NCI-H1092 treated with DMSO at 0.1 percent for 48 hours (cell line): ENCODE data around the gene NUP188.
"Not testable (repeated sequence)": the region's sequence is repeated elsewhere in the genome, so short reads cannot be mapped to it uniquely, and the experiment has no call there.

Experiments
- DNase-seq: peaks from one replicate; lab custom pipeline; 2025; lab: John Stamatoyannopoulos, UW

Gene NUP188

DNA sequence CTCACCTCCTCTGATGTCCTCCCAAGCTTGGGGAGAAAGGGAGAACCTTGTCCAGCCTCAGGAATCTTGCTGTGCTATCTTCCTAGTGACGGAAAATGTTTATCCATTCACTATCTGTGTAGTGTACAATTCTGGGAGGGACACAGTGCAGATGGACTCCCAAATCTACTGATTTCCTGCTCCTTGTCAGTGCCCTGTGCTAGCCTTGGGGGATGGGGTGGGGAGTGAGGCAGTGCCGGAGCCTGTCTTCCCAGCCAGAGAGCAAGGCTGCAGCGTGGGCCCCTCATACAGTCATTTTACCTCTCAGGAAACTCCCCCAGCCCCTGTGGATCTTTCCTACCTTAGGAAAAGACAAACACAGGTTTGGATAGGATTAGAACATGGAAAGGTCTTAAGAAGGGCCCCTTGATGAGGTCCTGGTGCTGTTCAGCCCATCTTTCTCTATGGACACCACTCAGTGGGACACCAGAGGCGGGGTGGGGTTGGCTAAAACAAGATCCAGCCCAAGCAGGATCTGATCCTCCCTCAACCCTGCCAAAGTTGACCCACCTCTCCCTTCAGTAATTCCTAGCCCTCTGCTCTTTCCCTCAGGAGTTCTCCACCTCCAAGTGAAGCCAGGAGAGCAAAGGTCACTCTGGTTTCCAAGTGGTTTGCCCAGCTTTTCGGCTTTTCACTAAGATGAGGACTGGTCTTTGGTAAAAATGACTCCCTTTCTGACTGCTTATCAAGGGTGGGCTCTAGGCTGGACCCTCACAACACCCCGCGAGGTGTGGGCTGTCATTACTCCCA, 3.5 kb upstream of the NUP188 start:
- DNase-seq, result no peak

DNA sequence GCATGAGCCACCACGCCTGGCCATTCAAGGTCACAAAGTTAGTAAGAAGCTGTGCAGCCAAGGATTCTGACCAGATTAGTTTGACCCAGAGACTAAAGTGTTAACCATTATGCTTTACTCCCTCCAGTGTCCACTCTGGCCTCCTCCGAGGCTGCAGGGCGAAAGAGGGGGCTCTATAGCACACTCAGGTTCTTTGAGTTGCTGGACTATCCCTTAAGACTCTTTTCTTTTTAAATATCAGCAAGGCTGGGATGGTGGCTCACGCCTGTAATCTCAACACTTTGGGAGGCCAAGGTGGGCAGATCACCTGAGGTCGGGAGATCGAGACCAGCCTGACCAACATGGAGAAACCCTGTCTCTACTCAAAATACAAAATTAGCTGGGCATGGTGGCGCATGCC, 2.5 kb upstream of the NUP188 start:
- not testable (repeated sequence) for DNase-seq

DNA sequence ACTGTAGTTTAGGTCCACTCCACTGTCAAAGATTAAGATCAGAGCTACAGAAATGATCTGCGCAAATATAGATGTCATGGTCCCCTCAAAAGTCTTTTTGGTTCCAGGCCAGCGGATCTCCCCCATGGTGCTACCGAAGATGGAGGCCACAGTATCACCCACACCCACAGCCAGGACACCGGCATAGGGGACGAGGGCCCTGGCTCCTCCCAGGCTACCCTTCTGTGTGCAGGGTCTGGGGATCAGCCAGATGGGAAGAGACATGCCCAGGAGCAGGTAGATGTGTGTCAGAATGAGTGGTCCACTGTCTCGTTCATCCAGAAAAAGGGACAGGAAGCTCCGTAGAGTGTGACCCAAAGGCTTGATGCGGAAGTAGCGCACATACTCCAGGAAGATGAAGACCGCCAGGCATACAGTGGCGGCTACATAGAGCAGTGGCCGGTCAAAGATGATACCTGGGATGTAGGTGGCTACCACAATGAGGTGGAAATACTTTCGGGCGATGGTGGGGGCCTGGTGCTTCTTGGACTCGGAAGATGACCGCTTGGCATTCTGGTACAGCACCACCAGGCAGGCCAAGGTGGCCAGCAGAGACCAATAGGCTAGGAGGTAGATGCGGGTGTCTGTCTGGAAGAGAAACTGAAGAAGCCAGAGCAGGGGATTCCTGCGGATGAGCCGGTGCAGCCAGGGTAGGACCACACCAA, 1.5 kb upstream of the NUP188 start:
- DNase-seq, result no peak

DNA sequence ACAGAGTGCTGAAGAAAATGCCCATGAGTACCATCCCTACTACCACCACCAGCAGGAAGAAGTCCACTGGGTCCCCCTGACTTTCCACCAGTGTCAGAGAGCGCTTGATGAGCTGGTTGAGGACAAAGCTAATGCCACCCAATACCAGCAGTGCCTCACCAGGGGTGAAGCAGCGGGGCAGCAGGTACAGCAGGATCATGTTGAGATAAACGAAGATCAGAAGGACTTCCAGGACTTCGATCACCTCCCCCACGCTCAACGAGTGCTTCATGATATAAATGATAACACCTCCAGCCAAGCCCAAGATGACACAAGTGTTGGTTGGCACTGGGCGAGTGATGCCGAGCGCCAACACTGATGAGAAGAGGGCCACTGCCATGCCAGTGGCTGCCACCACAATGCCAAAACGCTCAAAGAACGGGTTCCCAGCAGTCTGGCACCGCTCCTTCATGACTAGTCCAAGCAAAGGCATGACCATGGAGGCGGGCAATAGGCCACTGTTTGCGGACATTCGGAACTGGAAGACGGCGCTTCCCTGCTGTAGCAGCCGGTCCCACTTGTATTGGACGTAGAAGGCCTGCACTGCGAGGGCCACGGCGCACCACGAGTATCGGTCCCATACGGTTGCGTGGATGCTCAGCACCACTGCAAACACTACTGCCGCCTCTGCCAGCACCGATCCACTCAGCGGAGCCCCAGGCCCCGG, 775 bp upstream of the NUP188 start:
- no peak for DNase-seq

DNA sequence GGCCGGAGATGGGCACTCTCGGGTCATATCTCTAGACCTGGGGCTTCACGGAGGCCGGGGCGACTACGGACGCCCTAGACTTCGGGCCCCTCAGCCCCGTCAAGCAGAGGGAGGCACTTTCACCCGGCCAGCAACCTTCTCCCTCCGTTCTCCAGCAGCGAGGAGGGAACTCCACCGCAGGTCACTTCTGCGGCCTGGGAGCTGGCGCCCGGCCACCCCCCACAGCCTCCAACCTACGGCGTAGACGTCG, 297 bp upstream of the NUP188 start:
- no peak for DNase-seq

DNA sequence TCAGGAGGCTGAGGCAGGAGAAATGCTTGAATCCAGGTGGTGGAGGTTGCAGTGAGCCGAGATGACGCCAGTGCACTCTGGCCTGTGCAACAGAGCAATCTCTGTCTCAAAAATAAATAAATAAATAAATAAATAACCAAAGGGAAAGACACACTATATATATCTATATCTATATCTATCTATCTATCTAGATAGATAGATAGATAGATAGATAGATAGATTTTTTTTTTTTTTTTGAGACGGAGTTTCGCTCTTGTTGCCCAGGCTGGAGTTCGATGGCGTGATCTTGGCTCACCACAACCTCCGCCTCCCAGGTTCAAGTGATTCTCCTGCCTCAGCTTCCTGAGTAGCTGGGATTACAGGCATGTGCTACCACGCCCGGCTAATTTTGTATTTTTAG, 13.9 kb downstream of the NUP188 start:
- DNase-seq, result not testable (repeated sequence)

DNA sequence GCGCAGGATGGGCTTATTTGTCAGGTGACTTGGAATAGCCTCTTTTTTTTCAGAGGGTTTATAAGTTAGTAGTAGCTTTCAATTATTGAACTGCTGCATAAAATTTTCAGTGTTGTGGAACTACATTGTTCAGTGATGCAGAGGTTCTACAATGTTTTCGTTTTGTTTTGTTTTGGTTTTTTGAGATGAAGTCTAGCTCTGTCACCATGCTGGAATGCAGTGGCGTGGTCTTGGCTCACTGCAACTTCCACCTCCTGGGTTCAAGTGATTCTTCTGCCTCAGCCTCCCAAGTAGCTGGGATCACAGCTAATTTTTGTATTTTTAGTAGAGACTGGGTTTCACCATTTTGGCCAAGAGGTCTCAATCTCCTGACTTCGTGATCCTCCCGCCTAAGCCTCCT, 22.0 kb downstream of the NUP188 start:
- no peak for DNase-seq

DNA sequence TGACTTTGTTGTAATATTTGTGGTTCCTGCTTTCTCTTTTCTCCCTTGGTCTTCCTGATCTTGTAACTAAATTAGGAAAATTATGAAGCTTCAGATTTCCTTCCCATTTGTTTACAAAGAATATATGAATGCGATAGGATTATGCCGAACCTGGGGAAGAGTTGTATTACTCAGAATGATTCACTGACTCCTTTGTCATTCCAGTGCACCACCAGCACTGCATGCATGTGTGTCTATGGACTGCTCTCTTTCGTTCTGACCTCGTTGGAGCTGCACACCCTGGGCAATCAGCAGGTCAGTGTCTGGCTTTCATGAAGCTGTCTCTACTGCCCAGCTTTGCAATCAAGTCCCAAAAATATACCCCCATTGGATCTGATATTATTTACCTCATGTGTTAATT, 25.5 kb downstream of the NUP188 start:
- DNase-seq, result no peak

DNA sequence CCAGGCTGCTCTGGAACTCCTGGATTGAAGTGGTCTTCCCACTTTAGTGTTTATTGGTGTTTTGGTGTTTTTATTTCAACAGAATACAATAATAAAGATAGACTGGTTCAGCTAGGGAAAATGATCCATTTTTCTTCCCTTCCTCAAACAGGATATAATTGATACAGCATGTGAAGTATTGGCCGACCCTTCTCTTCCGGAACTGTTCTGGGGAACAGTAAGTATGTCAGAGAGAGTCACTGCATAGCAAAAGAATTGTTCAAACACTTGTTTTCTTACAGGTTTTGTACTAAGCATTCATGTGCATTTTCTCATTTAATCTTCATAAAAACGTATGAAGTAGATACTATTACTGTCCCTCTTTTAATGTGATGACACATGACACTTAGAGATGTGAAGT, 31.6 kb downstream of the NUP188 start:
- no peak for DNase-seq

DNA sequence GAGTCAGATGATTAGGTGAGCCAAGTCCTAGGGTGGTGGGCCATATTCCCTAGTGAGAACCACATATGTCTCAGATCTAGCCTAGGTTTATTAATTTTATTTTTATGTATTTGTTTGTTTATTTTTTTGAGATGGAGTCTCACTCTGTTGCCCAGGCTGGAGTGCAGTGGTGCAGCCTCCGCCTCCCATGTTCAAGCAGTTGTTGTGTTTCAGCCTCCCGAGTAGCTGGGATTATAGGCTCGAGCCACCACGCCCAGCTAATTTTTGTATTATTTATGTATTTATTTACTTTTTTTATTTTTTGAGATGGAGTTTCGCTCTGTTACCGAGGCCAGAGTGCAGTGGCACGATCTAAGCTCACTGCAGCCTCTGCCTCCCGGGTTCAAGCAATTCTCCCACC, 36.0 kb downstream of the NUP188 start:
- DNase-seq, result no peak

DNA sequence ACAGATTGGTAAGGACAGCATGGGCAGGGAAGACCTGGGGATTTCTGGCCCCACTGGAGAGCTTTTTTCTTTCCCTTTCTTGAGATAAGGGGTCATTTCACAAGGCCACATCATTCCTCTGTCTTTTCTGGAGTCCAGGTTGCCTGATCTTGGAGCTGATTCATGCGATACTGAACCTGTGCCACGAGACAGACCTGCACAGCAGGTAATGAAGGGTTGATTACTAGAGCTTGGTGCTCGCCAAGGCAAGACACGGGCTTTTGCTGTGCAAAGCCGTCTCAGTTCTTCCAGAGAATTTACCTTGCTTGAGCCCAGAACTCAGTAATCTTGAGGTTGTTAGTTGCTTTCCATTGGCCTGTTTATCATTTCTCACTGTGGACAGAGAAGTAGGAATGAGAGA, 39.2 kb downstream of the NUP188 start:
- DNase-seq, result no peak

DNA sequence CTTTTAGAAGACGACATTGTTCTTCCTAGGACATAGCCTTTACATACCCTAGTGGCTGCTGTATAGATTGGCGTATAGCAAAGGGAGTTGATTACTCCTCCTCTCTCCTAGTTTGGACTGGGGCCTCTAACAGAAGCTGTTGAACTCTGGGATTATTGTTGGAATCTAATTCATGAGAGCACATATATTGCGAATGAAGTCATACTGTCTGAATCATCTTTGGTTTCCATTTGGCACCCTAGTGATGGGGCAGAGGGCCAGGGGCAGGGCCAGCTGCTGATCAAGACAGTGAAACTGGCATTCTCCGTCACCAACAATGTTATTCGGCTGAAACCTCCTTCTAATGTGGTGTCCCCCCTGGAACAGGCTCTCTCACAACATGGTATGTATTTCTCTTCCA, 40.3 kb downstream of the NUP188 start:
- DNase-seq, result no peak

DNA sequence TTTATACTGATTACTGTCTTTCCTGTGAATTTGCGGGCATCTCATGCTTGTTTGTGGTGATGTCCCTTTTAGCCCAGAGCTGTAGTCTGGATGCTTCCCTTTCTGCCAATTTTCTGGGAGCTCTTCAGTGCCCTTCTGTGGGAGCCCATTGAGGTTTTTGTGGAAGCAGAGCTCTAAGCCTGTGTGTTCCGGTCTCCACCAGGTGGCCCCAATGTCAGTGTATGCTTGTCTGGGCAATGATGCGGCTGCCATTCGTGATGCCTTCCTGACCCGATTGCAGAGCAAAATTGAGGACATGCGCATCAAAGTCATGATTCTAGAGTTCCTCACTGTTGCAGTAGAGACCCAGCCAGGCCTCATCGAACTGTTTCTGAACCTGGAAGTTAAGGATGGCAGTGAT, 45.5 kb downstream of the NUP188 start:
- no peak for DNase-seq

DNA sequence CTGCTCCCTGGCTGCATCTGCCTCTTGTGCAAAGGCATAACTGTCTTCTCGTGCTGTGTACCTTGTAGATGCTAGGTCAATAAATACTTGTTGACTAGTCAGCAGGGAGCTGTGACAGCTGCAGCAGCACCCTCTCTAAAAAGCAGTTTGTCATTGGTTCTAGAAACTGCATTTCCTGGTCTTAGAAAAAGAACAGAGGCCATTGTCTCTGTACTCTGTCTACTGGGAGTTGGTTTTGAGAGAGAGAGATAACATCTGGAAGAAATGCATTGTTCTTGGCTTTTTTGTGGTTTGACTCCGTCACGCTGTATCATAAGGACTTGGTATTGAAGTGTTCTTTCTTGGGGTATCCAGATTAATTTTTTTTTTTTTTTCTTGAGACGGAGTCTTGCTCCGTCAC, 48.3 kb downstream of the NUP188 start:
- DNase-seq, result no peak

DNA sequence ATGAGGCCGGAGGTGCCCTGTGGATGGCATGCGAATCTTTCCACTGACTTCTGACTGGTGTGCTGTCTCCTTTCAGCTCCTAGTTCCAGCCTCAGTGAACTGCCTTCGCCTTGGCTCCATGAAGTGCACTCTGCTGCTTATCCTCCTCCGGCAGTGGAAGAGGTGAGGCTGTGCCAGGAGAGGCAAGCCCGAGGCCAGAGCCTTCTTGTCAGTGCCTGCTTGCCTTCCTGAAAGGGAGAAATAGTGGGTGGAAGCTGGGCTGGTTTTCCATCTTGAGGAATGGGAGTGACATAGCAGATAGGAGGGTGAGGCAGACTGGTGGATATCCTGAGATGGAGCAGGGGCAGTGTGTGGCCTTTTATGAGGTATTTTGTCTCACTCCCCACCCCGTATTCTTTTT, 51.0 kb downstream of the NUP188 start:
- DNase-seq, result no peak

DNA sequence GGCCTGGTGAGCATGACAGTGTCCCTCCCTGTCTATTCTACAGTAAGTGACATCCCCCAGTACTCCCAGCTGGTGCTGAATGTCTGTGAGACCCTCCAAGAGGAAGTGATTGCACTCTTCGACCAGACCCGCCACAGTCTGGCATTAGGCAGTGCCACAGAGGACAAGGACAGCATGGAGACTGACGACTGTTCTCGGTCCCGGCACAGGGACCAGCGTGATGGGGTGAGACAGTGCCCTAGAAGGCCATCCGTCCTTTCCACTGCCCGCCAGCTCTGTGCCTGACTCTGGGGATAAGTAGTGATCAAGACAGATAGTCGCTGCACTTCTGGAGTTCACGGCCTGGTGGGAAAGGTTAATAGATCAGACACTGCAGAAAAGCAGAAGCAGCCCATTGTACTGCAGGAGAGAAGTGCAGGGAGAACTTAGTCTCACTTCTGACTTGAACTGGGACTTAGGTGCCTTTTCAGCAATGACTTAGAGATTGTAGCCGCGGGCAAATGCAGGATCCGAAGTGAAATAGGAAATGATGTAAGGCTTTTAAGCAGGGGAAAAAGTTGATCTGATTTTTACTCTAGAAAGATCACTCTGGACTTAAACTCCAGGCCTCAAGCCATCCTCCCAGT, 52.2 kb downstream of the NUP188 start:
- no peak for DNase-seq

DNA sequence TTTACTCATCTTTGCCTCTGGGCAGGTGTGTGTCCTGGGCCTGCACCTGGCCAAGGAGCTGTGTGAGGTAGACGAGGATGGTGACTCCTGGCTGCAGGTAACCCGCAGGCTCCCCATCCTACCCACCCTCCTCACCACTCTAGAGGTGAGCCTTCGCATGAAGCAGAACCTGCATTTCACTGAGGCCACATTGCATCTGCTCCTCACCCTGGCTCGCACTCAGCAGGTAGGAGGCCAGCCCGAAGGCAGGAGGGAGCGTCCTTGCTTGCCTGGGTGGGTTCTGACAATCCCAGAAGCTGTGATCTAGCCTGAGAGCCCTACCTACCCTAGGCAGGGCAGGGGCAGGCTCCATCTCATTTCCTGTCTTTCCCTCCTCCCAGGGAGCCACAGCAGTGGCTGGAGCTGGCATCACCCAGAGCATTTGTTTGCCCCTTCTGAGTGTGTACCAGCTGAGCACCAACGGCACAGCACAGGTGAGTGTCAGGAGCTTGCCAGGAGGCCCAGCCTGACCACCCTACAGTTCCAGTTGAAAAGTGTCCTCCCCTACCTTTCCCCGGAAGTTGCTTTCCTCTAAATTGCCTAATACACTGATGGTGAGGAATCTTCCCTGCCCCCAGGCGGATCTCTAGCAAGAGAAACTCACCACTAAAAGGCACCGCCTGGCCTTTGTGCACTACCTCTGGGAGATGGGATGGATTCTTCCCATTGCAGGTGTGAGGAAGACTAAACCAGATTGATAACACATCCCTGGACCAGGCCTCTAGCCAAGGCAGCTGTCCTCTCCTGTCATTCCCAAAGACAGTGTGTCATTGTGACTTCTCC, 54.2 kb downstream of the NUP188 start:
- no peak for DNase-seq

DNA sequence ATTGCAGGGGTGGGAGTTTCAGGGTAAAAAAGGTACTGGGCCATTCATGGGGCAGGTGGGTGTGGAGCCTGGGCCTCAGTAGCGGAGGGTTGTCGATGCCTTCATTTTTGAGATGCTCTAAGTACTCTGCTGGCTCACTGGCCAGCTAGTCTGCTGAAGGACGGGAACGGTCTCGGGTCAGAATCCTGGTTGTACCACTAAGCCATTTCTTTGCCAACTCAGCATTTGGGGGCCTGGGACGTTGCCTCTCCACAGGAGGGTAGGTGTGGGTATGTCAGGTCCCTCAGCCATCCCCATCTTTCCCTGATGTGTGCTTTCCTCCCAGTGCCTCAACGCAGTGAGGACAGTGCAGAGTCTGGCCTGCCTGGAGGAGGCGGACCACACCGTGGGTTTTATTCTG, 55.5 kb downstream of the NUP188 start:
- DNase-seq, result no peak

DNA sequence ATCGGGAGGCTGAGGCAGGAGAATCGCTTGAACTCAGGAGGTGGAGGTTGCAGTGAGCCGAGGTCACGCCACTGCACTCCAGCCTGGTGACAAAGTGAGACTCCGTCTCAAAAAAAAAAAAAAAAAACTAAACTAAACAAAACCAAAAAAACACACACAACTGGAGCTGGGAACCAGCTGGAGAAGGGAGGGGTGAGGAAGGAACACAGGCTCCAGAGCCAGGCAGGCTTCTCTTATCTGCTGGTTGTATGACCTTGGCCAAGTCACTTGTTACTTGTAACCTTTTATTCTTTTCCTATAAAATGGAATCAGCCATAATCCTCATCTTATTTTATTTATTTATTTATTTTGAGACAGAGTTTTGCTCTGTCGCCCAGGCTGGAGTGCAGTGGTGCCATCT, 56.7 kb downstream of the NUP188 start:
- DNase-seq, result not testable (repeated sequence)

DNA sequence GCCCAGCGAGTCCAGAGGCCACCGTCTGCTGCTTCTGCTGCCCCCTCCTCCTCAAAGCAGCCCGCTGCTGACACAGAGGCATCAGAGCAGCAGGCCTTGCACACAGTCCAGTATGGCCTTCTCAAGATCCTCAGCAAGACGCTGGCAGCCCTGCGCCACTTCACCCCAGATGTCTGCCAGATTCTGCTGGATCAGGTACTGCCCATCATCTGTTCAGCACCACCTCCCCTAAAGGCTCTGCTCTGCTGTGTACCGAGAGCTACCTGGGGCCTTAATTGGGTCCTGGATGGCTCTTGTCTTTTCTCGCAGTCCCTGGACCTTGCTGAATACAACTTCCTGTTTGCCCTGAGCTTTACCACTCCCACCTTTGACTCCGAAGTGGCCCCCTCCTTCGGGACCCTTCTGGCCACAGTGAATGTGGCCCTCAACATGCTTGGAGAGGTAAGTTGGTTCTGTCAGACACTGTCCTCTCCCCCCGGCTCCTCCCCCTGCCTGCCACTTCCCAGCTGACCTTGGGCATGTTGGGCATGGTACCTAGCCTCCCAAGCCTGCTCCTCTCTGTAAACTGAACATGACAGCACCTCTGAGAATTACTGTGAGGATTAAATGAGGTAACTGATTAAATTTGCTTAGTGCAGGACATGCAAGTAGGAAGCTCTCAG, 58.0 kb downstream of the NUP188 start:
- no peak for DNase-seq

DNA sequence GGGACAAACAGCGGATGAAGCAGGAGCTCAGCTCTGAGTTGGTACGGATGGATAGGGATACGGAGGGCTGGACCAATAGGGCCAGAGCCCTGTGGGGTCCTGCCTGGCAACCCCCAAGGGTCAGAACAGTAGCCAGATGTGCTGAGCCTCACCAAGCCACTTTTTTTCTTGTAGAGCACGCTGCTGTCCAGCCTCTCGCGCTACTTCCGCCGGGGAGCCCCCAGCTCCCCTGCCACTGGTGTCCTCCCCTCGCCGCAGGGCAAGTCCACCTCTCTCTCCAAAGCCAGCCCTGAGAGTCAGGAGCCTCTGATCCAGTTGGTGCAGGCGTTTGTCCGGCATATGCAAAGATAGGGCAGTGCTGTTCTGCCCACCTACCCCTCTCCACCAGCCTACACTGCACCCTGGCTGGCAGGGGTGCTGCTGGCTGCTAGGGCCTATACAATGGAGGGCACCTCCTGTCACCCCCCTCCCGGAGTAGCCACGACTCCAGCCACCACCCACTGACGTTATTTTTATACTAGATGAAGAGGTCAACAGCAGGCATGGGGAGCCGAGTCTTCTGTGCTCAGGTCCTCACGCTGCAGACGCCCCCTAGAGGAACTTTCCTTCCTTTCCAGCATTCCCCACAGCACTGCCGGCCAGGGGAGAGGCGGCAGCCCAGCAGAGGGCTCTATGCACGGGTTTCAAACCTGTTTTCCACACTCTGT, 59.0 kb downstream of the NUP188 start:
- peak; percentile 56 for DNase-seq
